Endodermal cell (in vitro differentiated cells): ENCODE data around the gene TLE2. TPM values are rescaled to one million over a fixed set of nuclear protein-coding genes. Genes with fewer than 3 reads are reported as not detected.

Experiments used
- DNase-seq: peaks from one replicate; pipeline ENCODE4 v3.0.0-alpha.2; 2017
- H3K27ac ChIP-seq: 2 replicates; pipeline ENCODE4 v1.5.1; 2013; ENCODE audit warnings: mild to moderate bottlenecking, low read depth, low read length, moderate library complexity
- H3K27me3 ChIP-seq: 2 replicates; pipeline ENCODE4 v1.6.1; 2013; ENCODE audit warnings: mild to moderate bottlenecking, low read length, moderate library complexity; ENCODE audit not compliant: insufficient read depth, control insufficient read depth, poor library complexity, severe bottlenecking
- H3K36me3 ChIP-seq: 2 replicates; pipeline ENCODE4 v1.7.0; 2013; ENCODE audit warnings: mild to moderate bottlenecking, low read length, moderate library complexity; ENCODE audit not compliant: control insufficient read depth, insufficient read depth
- H3K4me1 ChIP-seq: one replicate; pipeline ENCODE4 v1.7.0; 2013; ENCODE audit warnings: low read length; ENCODE audit not compliant: control insufficient read depth, insufficient read depth
- H3K4me3 ChIP-seq: 2 replicates; pipeline ENCODE4 v1.5.1; 2013; ENCODE audit warnings: mild to moderate bottlenecking, low read length, moderate library complexity
- H3K9ac ChIP-seq: 2 replicates; pipeline ENCODE4 v1.6.1; 2013; ENCODE audit warnings: mild to moderate bottlenecking, low read length, moderate library complexity; ENCODE audit not compliant: poor library complexity, severe bottlenecking; ENCODE audit errors: extremely low read depth
- H3K9me3 ChIP-seq: 2 replicates; pipeline ENCODE4 v1.6.1; 2013; ENCODE audit warnings: mild to moderate bottlenecking, low read length, moderate library complexity; ENCODE audit not compliant: control insufficient read depth
- H3K27ac Mint-ChIP-seq: 2 replicates; pipeline ENCODE4 v1.8.0; 2020; ENCODE audit warnings: mixed read lengths
- H3K27me3 Mint-ChIP-seq: 2 replicates; pipeline ENCODE4 v1.8.0; 2021; ENCODE audit warnings: mild to moderate bottlenecking, mixed read lengths; ENCODE audit not compliant: insufficient read depth
- H3K36me3 Mint-ChIP-seq: 2 replicates; pipeline ENCODE4 v1.8.0; 2020; ENCODE audit warnings: low read depth, mixed read lengths
- H3K4me1 Mint-ChIP-seq: 2 replicates; pipeline ENCODE4 v1.8.0; 2020; ENCODE audit warnings: mixed read lengths
- H3K4me3 Mint-ChIP-seq: 2 replicates; pipeline ENCODE4 v1.8.0; 2020; ENCODE audit warnings: mild to moderate bottlenecking, moderate library complexity, mixed read lengths
- H3K9me3 Mint-ChIP-seq: 2 replicates; pipeline ENCODE4 v1.8.0; 2020; ENCODE audit warnings: mild to moderate bottlenecking, mixed read lengths
- CTCF ChIP-seq: fragments of 200-600 bp; sonication (generic); conservative IDR thresholded peaks from 2 replicates; pipeline ENCODE4 v1.5.0; 2021; ENCODE audit warnings: antibody characterized with exemption, mild to moderate bottlenecking
- WGBS, 2 experiments: methylation state at CpG; one replicate each; pipeline versions ENCODE4 v1.1.5 to v1.1.7; 2013; ENCODE audit warnings: missing lambda C conversion rate in 2 of 2, mixed read lengths in 1 of 2; ENCODE audit not compliant: insufficient coverage in 1 of 2, insufficient read length in 1 of 2; 5-methylcytosine and 5-hydroxymethylcytosine counted together
- total RNA-seq, 2 donors: library from RNA; stranded (reverse); fragmentation: NEBNext Ultra II Directional in 1 of 2; extraction: Animal tissue kit (Norgen Biotek cat#: 25700) in 1 of 2; gene quantifications; 2 replicates in 1 of 2; 3 replicates in 1 of 2; pipeline ENCODE4 v1.2.1, GENCODE V29; 2021

Gene TLE2
- total RNA-seq, 2 donors from 2014 or later: 75.0 to 80.3 TPM

DNA sequence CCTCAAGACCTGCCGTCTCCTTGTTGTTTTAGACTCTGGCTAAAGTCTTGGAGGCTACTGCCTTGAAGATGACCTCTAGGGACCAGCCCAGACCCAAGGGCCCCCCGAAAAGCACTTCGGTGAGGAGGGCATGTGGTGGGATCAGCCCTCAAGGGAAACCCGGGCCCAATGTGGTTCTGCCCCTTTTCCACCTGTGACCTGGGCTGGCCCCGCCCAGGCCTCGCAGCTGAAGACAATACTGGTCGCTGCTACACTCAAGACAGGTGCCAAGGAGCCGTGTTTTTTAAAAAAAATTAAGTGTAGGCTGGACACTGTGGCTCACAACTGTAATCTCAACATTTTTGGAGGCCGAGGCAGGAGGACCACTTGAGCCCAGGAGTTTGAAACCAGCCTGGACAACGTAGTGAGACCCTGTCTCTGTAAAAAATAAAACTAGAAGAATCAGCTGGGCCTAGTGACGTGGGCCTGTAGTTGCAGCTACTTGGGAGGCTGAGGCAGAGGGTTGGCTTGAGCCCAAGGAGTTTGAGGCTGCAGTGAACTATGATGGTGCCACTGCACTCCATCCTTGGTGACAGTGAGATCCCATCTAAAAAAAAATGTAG lies 50.8 kb downstream of the TLE2 start:
- H3K27ac ChIP-seq: no peak overlapping the region
- H3K27me3 ChIP-seq: peaks cover 8% of the 10 kb centered on the region
- WGBS, 2 experiments: 70 to 83% methylated on average over 9 to 11 of the region's 11 CpGs

DNA sequence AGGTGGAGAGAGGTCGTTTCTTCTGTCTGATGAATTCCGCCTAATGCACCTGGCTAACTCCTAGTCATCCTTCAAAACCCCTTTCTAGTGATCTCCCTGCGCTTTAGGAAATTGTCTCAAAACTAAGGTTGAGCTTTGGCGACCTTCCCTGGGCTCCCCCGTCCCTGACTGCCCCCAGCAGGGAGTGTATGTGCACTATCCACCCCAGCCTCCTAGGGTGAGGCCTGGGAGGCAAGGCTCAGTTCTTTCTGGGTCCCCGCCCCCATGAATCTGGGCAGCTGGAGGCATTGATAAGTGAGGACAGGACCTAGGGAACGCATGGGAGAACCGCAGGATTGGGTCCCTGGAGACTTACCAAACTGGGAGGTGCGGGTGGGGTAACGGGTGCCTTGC lies 51.3 kb downstream of the TLE2 start:
- 27 to 32% methylated on average over 6 to 10 of the region's 10 CpGs for WGBS, 2 experiments
- no peaks in the 10 kb centered on the region for H3K36me3 Mint-ChIP-seq
- no peaks in the 10 kb centered on the region for H3K36me3 ChIP-seq
- peaks cover 5% of the 10 kb centered on the region for H3K4me1 ChIP-seq
- no peak for TF ChIP-seq CTCF
- H3K9me3 Mint-ChIP-seq: no peaks in the 10 kb centered on the region
- no peak overlapping the region for H3K27ac Mint-ChIP-seq
- H3K4me3 Mint-ChIP-seq: peak overlapping the region; percentile 72
- H3K27me3 ChIP-seq: peaks cover 8% of the 10 kb centered on the region
- no peaks in the 10 kb centered on the region for H3K9me3 ChIP-seq
- H3K4me3 ChIP-seq: peak overlapping the region; percentile 80
- H3K27me3 Mint-ChIP-seq: peaks cover 67% of the 10 kb centered on the region
- H3K4me1 Mint-ChIP-seq: peaks cover 18% of the 10 kb centered on the region
- no peak overlapping the region for H3K27ac ChIP-seq
- DNase-seq: peak; percentile 60
- H3K9ac ChIP-seq: no peak overlapping the region

More for the DNA sequence above, 50.8 kb downstream of the TLE2 start:
- Histone ChIP-seq H3K9me3 (no peaks in the 10 kb centered on the region), H3K4me1 (peaks cover 5% of the 10 kb centered on the region), H3K9ac (no peak overlapping the region), H3K36me3 (no peaks in the 10 kb centered on the region), H3K4me3 (peak overlapping the region; percentile 80)
- H3K9me3 Mint-ChIP-seq: no peaks in the 10 kb centered on the region
- no peak for TF ChIP-seq CTCF
- H3K4me1 Mint-ChIP-seq: peaks cover 21% of the 10 kb centered on the region
- no peak overlapping the region for H3K27ac Mint-ChIP-seq
- peaks cover 64% of the 10 kb centered on the region for H3K27me3 Mint-ChIP-seq
- H3K36me3 Mint-ChIP-seq: no peaks in the 10 kb centered on the region
- H3K4me3 Mint-ChIP-seq: peak overlapping the region; percentile 72
- no peak for DNase-seq

GRCh38 chr19:2977001-2977745 lies 51.9 kb downstream of the TLE2 start, which contains the start of gene TLE6:
TSS of gene TLE6 (plus strand) at chr19:2977564. CDS start at chr19:2978234, 670 bp downstream.
- peak; percentile 99 for DNase-seq
- peak within 1 kb of the TSS; percentile 39 for H3K9ac ChIP-seq
- peaks cover 8% of the 10 kb centered on the region for H3K27me3 ChIP-seq
- no peak within 1 kb of the TSS for H3K27ac ChIP-seq
- H3K4me1 ChIP-seq: peaks cover 5% of the 10 kb centered on the region
- no peaks in the 10 kb centered on the region for H3K9me3 ChIP-seq
- no peaks in the 10 kb centered on the region for H3K9me3 Mint-ChIP-seq
- peak within 1 kb of the TSS; percentile 93 for H3K4me3 ChIP-seq
- 1% methylated on average over 30 to 50 of the region's 51 CpGs for whole genome bisulfite sequencing, 2 experiments
- no peaks in the 10 kb centered on the region for H3K36me3 ChIP-seq
- H3K4me1 Mint-ChIP-seq: peaks cover 14% of the 10 kb centered on the region
- peak within 1 kb of the TSS; percentile 72 for H3K27ac Mint-ChIP-seq
- peaks cover 64% of the 10 kb centered on the region for H3K27me3 Mint-ChIP-seq
- TF ChIP-seq CTCF: no peak
- H3K4me3 Mint-ChIP-seq: peak within 1 kb of the TSS; percentile 72
- no peaks in the 10 kb centered on the region for H3K36me3 Mint-ChIP-seq
